H1 (cell line): ENCODE measurements around the gene OR51V1. TPM values are rescaled to one million over a fixed set of nuclear protein-coding genes. Genes with fewer than 3 reads are reported as not detected.

Source experiments
- CTCF ChIA-PET: fragments of 300-600 bp; sonication (Branson Sonifier 250); formaldehyde crosslinking; loops from one replicate; lab custom pipeline; 2021; ENCODE audit not compliant: partially characterized antibody; lab: Charles Lee
- POLR2A ChIA-PET: fragments of 300-600 bp; sonication (Branson Sonifier 250); formaldehyde crosslinking; loops from one replicate; lab custom pipeline; 2021; ENCODE audit warnings: inconsistent platforms; ENCODE audit not compliant: partially characterized antibody; lab: Charles Lee
- DNase-seq, 2 experiments: peaks; one replicate each; pipeline versions ENCODE4 v3.0.0 to v3.0.0-alpha.2; 2010 to 2022; ENCODE audit warnings: low spot score in 2 of 2, low read depth in 1 of 2, mixed read lengths in 1 of 2
- FAIRE-seq: peaks from 2 replicates; lab custom pipeline; 2011; peaks lifted over from hg19 to GRCh38; lab: Jason Lieb, UNC
- H2AFZ ChIP-seq: 2 replicates; pipeline ENCODE4 v1.8.1; 2012; ENCODE audit warnings: low read length, inconsistent platforms
- H2AK5ac ChIP-seq: 2 replicates; pipeline ENCODE4 v1.6.1; 2013; ENCODE audit warnings: low read depth, low read length
- H2BK120ac ChIP-seq: replicated peaks from 2 replicates; pipeline ENCODE3; 2013; ENCODE audit warnings: low read depth, low read length, inconsistent platforms
- H2BK12ac ChIP-seq: 2 replicates; pipeline ENCODE4 v1.6.1; 2013; ENCODE audit warnings: low read depth, low read length
- H2BK15ac ChIP-seq: 2 replicates; pipeline ENCODE4 v1.6.1; 2013; ENCODE audit warnings: low read length
- H2BK20ac ChIP-seq: 2 replicates; pipeline ENCODE4 v1.6.1; 2013; ENCODE audit warnings: low read length
- H2BK5ac ChIP-seq: 2 replicates; pipeline ENCODE4 v1.6.1; 2013; ENCODE audit warnings: low read depth, low read length
- H3K14ac ChIP-seq: 2 replicates; pipeline ENCODE4 v1.6.1; 2013; ENCODE audit warnings: inconsistent platforms; ENCODE audit not compliant: insufficient read length
- H3K18ac ChIP-seq: 2 replicates; pipeline ENCODE4 v1.6.1; 2013; ENCODE audit warnings: low read length; ENCODE audit errors: extremely low read depth
- H3K23ac ChIP-seq: 2 replicates; pipeline ENCODE4 v1.6.1; 2013; ENCODE audit warnings: inconsistent platforms; ENCODE audit not compliant: insufficient read length
- H3K23me2 ChIP-seq: 2 replicates; pipeline ENCODE4 v1.6.1; 2013; ENCODE audit warnings: low read depth, low read length
- H3K27ac ChIP-seq: 2 replicates; pipeline ENCODE4 v1.6.1; 2011; ENCODE audit warnings: low read depth, low read length, inconsistent platforms
- H3K27me3 ChIP-seq, 4 experiments: replicated peaks in 1 of 4; 1 replicate in 1 of 4; 2 replicates in 3 of 4; pipeline versions ENCODE4 v1.6.1 to v1.8.1; 2011 to 2013; ENCODE audit warnings: low read length in 3 of 4, mild to moderate bottlenecking in 3 of 4, inconsistent platforms in 2 of 4, mixed read lengths in 2 of 4, moderate library complexity in 1 of 4; ENCODE audit not compliant: control insufficient read depth in 3 of 4, insufficient read depth in 3 of 4; ENCODE audit errors: extremely low read depth in 1 of 4
- H3K36me3 ChIP-seq, 4 experiments: 2 replicates each; pipeline versions ENCODE4 v1.6.1 to v1.8.1; 2011 to 2013; ENCODE audit warnings: mild to moderate bottlenecking in 4 of 4, low read length in 3 of 4, moderate library complexity in 2 of 4, control low read depth in 1 of 4, inconsistent platforms in 1 of 4; ENCODE audit not compliant: insufficient read depth in 4 of 4, control insufficient read depth in 2 of 4
- H3K4ac ChIP-seq: replicated peaks from 2 replicates; pipeline ENCODE3; 2013; ENCODE audit warnings: low read length, low read depth, mixed read lengths, inconsistent platforms; ENCODE audit not compliant: insufficient read length
- H3K4me1 ChIP-seq, 4 experiments: replicated peaks in 1 of 4; 1 replicate in 1 of 4; 2 replicates in 3 of 4; pipeline versions ENCODE4 v1.6.1 to v1.8.1; 2011 to 2013; ENCODE audit warnings: low read length in 3 of 4, inconsistent platforms in 2 of 4, mixed read lengths in 1 of 4; ENCODE audit not compliant: insufficient read depth in 4 of 4, control insufficient read depth in 3 of 4
- H3K4me2 ChIP-seq, 2 experiments: 2 replicates each; pipeline versions ENCODE4 v1.6.1 to v1.8.1; 2011 to 2013; ENCODE audit warnings: low read depth in 2 of 2, low read length in 2 of 2, control low read depth in 1 of 2, inconsistent platforms in 1 of 2, mild to moderate bottlenecking in 1 of 2; ENCODE audit not compliant: insufficient read depth in 1 of 2
- H3K4me3 ChIP-seq, 4 experiments: fragments of 200-600, 300-600 bp in 1 of 4; sonication (generic), shearing (Covaris generic), sonication (Bioruptor Twin) in 1 of 4; 2 replicates each; pipeline versions ENCODE4 v1.5.1 to v1.8.1; 2011 to 2016; ENCODE audit warnings: low read length in 4 of 4, low read depth in 3 of 4, control low read depth in 2 of 4, inconsistent platforms in 2 of 4, mild to moderate bottlenecking in 2 of 4, mixed read lengths in 1 of 4, moderate library complexity in 1 of 4; ENCODE audit not compliant: insufficient read depth in 2 of 4; ENCODE audit errors: extremely low read depth in 1 of 4
- H3K56ac ChIP-seq: replicated peaks from 2 replicates; pipeline ENCODE3; 2013; ENCODE audit warnings: low read depth, mild to moderate bottlenecking, mixed read lengths, low read length, inconsistent platforms; ENCODE audit not compliant: insufficient read length
- H3K79me1 ChIP-seq: 2 replicates; pipeline ENCODE4 v1.6.1; 2013; ENCODE audit warnings: low read depth, low read length, control low read depth
- H3K79me2 ChIP-seq, 2 experiments: 2 replicates each; pipeline versions ENCODE4 v1.6.1 to v1.8.1; 2012 to 2013; ENCODE audit warnings: low read length in 2 of 2, mild to moderate bottlenecking in 2 of 2, inconsistent platforms in 1 of 2; ENCODE audit not compliant: insufficient read depth in 2 of 2, control insufficient read depth in 1 of 2
- H3K9ac ChIP-seq, 4 experiments: replicated peaks in 1 of 4; 1 replicate in 1 of 4; 2 replicates in 3 of 4; pipeline versions ENCODE4 v1.6.1 to v1.8.1; 2011 to 2013; ENCODE audit warnings: low read depth in 3 of 4, low read length in 3 of 4, control low read depth in 2 of 4, mild to moderate bottlenecking in 2 of 4, moderate library complexity in 2 of 4, inconsistent platforms in 1 of 4; ENCODE audit errors: extremely low read depth in 1 of 4
- H3K9me3 ChIP-seq, 2 experiments: 2 replicates each; pipeline versions ENCODE4 v1.6.1 to v1.8.1; 2012 to 2013; ENCODE audit warnings: mild to moderate bottlenecking in 2 of 2, moderate library complexity in 2 of 2, control low read depth in 1 of 2, inconsistent platforms in 1 of 2, low read depth in 1 of 2, low read length in 1 of 2, mixed read lengths in 1 of 2; ENCODE audit not compliant: insufficient read depth in 2 of 2
- H4K20me1 ChIP-seq, 2 experiments: replicated peaks in 1 of 2; 2 replicates each; pipeline versions ENCODE3 to v1.8.1; 2011 to 2013; ENCODE audit warnings: inconsistent platforms in 2 of 2, low read length in 2 of 2, mild to moderate bottlenecking in 1 of 2; ENCODE audit not compliant: insufficient read depth in 2 of 2, control insufficient read depth in 1 of 2
- H4K5ac ChIP-seq: 2 replicates; pipeline ENCODE4 v1.6.1; 2013; ENCODE audit warnings: low read length, low read depth, mixed read lengths, inconsistent platforms; ENCODE audit not compliant: insufficient read length
- H4K8ac ChIP-seq: 2 replicates; pipeline ENCODE4 v1.8.0; 2013; ENCODE audit warnings: mild to moderate bottlenecking, moderate library complexity, low read length, inconsistent platforms; ENCODE audit not compliant: insufficient read depth; ENCODE audit errors: extremely low read depth
- H4K91ac ChIP-seq: replicated peaks from 2 replicates; pipeline ENCODE3; 2013; ENCODE audit warnings: low read length, mixed read lengths, inconsistent platforms; ENCODE audit not compliant: insufficient read length
- BCL11A ChIP-seq, 2 experiments: IDR thresholded peaks; one replicate each; pipeline ENCODE4 v1.6.1; 2011; ENCODE audit warnings: low read depth in 2 of 2, low read length in 2 of 2, mild to moderate bottlenecking in 2 of 2
- CBX8 ChIP-seq: fragments of 300-800, 300-1000 bp; sonication (generic); IDR thresholded peaks from 2 replicates; pipeline ENCODE4 v1.7.1; 2016; ENCODE audit warnings: low read depth, low read length, borderline replicate concordance
- HDAC6 ChIP-seq: IDR thresholded peaks from one replicate; pipeline ENCODE4 v1.7.1; 2012; ENCODE audit warnings: low read depth, mild to moderate bottlenecking, inconsistent platforms, low read length, moderate library complexity
- JUND ChIP-seq: IDR thresholded peaks from 2 replicates; pipeline ENCODE4 v1.6.1; 2011; ENCODE audit warnings: mild to moderate bottlenecking, improper control_type of control experiment, low read length
- RAD21 ChIP-seq, 2 experiments: IDR thresholded peaks in 1 of 2; conservative IDR thresholded peaks in 1 of 2; 2 replicates each; pipeline ENCODE4 v1.6.1; 2011; ENCODE audit warnings: low read depth in 2 of 2, low read length in 2 of 2, improper control_type of control experiment in 1 of 2, inconsistent platforms in 1 of 2, mild to moderate bottlenecking in 1 of 2, moderate library complexity in 1 of 2
- RFX5 ChIP-seq: IDR thresholded peaks from 2 replicates; pipeline ENCODE4 v1.6.1; 2011; ENCODE audit warnings: low read depth, low read length, improper control_type of control experiment, borderline replicate concordance
- SIN3A ChIP-seq, 2 experiments: IDR thresholded peaks in 1 of 2; conservative IDR thresholded peaks in 1 of 2; 2 replicates each; pipeline ENCODE4 v1.6.1; 2011 to 2012; ENCODE audit warnings: low read length in 2 of 2, improper control_type of control experiment in 1 of 2, low read depth in 1 of 2, mild to moderate bottlenecking in 1 of 2
- SIX5 ChIP-seq: IDR thresholded peaks from 2 replicates; pipeline ENCODE4 v1.6.1; 2011; ENCODE audit warnings: mild to moderate bottlenecking, low read depth, low read length
- WGBS, 2 experiments: shearing (Covaris generic) in 1 of 2; methylation state at CpG; one replicate each; pipeline versions ENCODE4 v1.1.6 to v1.1.7; 2013 to 2015; ENCODE audit warnings: low lambda C conversion rate in 2 of 2, mixed read lengths in 2 of 2, inconsistent platforms in 1 of 2, low coverage in 1 of 2, missing lambda C conversion rate in 1 of 2; ENCODE audit not compliant: insufficient replicate concordance in 2 of 2, insufficient coverage in 1 of 2, insufficient read length in 1 of 2; ENCODE audit errors: extremely low coverage in 1 of 2, missing lambda C conversion rate in 1 of 2; 5-methylcytosine and 5-hydroxymethylcytosine counted together
- polyA plus RNA-seq, 7 experiments: library from polyadenylated mRNA; depleted of rRNA in 3 of 7; stranded (reverse) in 5 of 7; unstranded in 2 of 7; fragments of >200 nt in 5 of 7; fragments of 200-250 nt in 2 of 7; gene quantifications; 1 replicate in 5 of 7; 2 replicates in 1 of 7; 4 replicates in 1 of 7; pipeline versions ENCODE4 v1.2.1 to v1.2.3, GENCODE V29; 2011 to 2013; ENCODE audit warnings: missing spikeins in 2 of 7, mixed read lengths in 2 of 7
- total RNA-seq: library from RNA; stranded (reverse); fragmentation: NEBNext Ultra II Directional; extraction: Animal tissue kit (Norgen Biotek cat#: 25700); gene quantifications from 2 replicates; pipeline ENCODE4 v1.2.1, GENCODE V29; 2021
- TF ChIP-seq, protein P1 (sequence below): IDR thresholded peaks from 2 replicates; pipeline ENCODE4 v1.6.1; 2011; ENCODE audit warnings: low read length, improper control_type of control experiment

Gene OR51V1
- total and polyA plus RNA-seq, 2 of the 8 experiments (the other 6 are each of a cell fraction or from before 2014, with no cell fraction given), result not detected

GRCh38 chr11:5210376-5210885 lies 9.9 kb upstream of the OR51V1 start:
- Histone ChIP-seq H4K20me1 (no peaks in the 10 kb centered on the region), H3K4me1 (no peaks in the 10 kb centered on the region), H3K27ac (no peak overlapping the region), H3K56ac (no peak overlapping the region), H3K18ac (no peak overlapping the region), H2BK12ac (no peak overlapping the region), H2AFZ (peak overlapping the region; percentile 92; the same call in 1 of the 2 replicates), H3K4ac (no peak overlapping the region), H3K4me2 (no peak overlapping the region), H3K4me3 (no peak overlapping the region), H3K36me3 (no peaks in the 10 kb centered on the region), H3K9ac (no peak overlapping the region), H4K5ac (no peak overlapping the region), H2AK5ac (no peak overlapping the region), H4K8ac (no peak overlapping the region; the same call in 1 of the 2 replicates), H3K14ac (no peak overlapping the region), H2BK5ac (no peak overlapping the region), H3K23ac (no peak overlapping the region), H2BK15ac (no peak overlapping the region), H3K9me3 (no peaks in the 10 kb centered on the region), H2BK20ac (no peak overlapping the region), H2BK120ac (no peak overlapping the region), H3K23me2 (no peaks in the 10 kb centered on the region), H4K91ac (no peak overlapping the region), H3K79me2 (no peaks in the 10 kb centered on the region), H3K79me1 (no peaks in the 10 kb centered on the region), H3K27me3 (no peaks in the 10 kb centered on the region)
- ChIA-PET CTCF (interaction anchor here (0.6 to 1.5 kb wide), 3 partner anchors 62 to 82 kb away, joined by 3 read pairs; no protein-coding TSS in a partner anchor), POLR2A (no interaction called here)
- no peak for FAIRE-seq
- TF ChIP-seq, protein P1, sequence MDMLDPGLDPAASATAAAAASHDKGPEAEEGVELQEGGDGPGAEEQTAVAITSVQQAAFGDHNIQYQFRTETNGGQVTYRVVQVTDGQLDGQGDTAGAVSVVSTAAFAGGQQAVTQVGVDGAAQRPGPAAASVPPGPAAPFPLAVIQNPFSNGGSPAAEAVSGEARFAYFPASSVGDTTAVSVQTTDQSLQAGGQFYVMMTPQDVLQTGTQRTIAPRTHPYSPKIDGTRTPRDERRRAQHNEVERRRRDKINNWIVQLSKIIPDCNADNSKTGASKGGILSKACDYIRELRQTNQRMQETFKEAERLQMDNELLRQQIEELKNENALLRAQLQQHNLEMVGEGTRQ, result no peak
- TF ChIP-seq HDAC6 (no peak), JUND (no peak), CBX8 (no peak), SIN3A (conservative IDR thresholded peaks at IDR 0.05 in 1 of 2, IDR thresholded peaks at IDR 0.05 in 1 of 2; ENCODE audit: low read depth in 1 of 2, low read length in 2 of 2) (no peak), RAD21 (IDR thresholded peaks at IDR 0.05 in 1 of 2, conservative IDR thresholded peaks at IDR 0.05 in 1 of 2; ENCODE audit: low read depth in 2 of 2, low read length in 2 of 2) (no peak), BCL11A (IDR thresholded peaks at IDR 0.05; ENCODE audit: low read depth in 2 of 2, low read length in 2 of 2) (no peak), RFX5 (no peak), SIX5 (no peak)
- WGBS, 2 experiments, result 82% methylated on average over 7 of the region's 7 CpGs; no CpG with 5 or more reads in 1 of the 2 experiments
- no peak for DNase-seq
